HG03196 (cell line): ENCODE measurements around the gene NEK6.

ENCODE experiments used
- ATAC-seq: cut with Tn5 transposase; IDR thresholded peaks from one replicate; pipeline ENCODE4 v1.9.1; 2021; ENCODE audit not compliant: unreplicated experiment

Gene NEK6

GRCh38 chr9:124260769-124261603 lies 3.2 kb downstream of the NEK6 start:
- no peak for ATAC-seq

- no peak for ATAC-seq
These were observed 4.2 kb downstream of the NEK6 start for GRCh38 chr9:124261736-124262648.

- no peak for ATAC-seq
These were observed 4.9 kb downstream of the NEK6 start for GRCh38 chr9:124262649-124262972.

- ATAC-seq, result no peak
These were observed 5.5 kb downstream of the NEK6 start for GRCh38 chr9:124263213-124263612.

GRCh38 chr9:124263800-124264426 lies 6.2 kb downstream of the NEK6 start:
- ATAC-seq, result no peak

- peak; percentile 46 for ATAC-seq
These were observed 7.1 kb downstream of the NEK6 start for GRCh38 chr9:124264823-124265233.

- ATAC-seq, result no peak
These were observed 7.8 kb downstream of the NEK6 start for GRCh38 chr9:124265551-124265950.

GRCh38 chr9:124266139-124266825 lies 8.5 kb downstream of the NEK6 start:
- no peak for ATAC-seq

- no peak for ATAC-seq
These were observed 9.1 kb downstream of the NEK6 start for GRCh38 chr9:124266826-124267201.

- ATAC-seq, result no peak
These were observed 9.6 kb downstream of the NEK6 start for GRCh38 chr9:124267271-124267807.

- no peak for ATAC-seq
These were observed 10.5 kb downstream of the NEK6 start for GRCh38 chr9:124268248-124268647.

GRCh38 chr9:124268661-124269060 lies 10.9 kb downstream of the NEK6 start:
- no peak for ATAC-seq

- ATAC-seq, result no peak
These were observed 11.8 kb downstream of the NEK6 start for GRCh38 chr9:124269556-124269955.

- no peak for ATAC-seq
These were observed 13.0 kb downstream of the NEK6 start for GRCh38 chr9:124270504-124271335.

- no peak for ATAC-seq
These were observed 13.9 kb downstream of the NEK6 start for GRCh38 chr9:124271660-124272059.

GRCh38 chr9:124272118-124272517 lies 14.4 kb downstream of the NEK6 start:
- no peak for ATAC-seq

GRCh38 chr9:124272979-124273378 lies 15.2 kb downstream of the NEK6 start:
- no peak for ATAC-seq

GRCh38 chr9:124273427-124274160 lies 15.8 kb downstream of the NEK6 start:
- ATAC-seq, result no peak

- no peak for ATAC-seq
These were observed 16.5 kb downstream of the NEK6 start for GRCh38 chr9:124274226-124274625.
